Subcutaneous adipose tissue (tissue), 4 donors: ENCODE data around the gene CD248. TPM values are rescaled to one million over a fixed set of nuclear protein-coding genes. Genes with fewer than 3 reads are reported as not detected.

ENCODE experiments used
- total RNA-seq, 4 donors: library from RNA; depleted of rRNA; stranded (reverse); fragments of >200 nt; gene quantifications; one replicate each; pipeline ENCODE4 v1.1.0, GENCODE V29; 2016
- TF ChIP-seq, protein P1 (sequence below): fragments of 450-650 bp; IDR thresholded peaks from one replicate; pipeline ENCODE4 v1.5.1; 2016; ENCODE audit warnings: low read depth, mild to moderate bottlenecking, control low read depth, antibody characterized with exemption, moderate library complexity

CD248 gene
- total RNA-seq, 4 donors from 2014 or later = 49.0 to 226 (median 149) TPM

DNA sequence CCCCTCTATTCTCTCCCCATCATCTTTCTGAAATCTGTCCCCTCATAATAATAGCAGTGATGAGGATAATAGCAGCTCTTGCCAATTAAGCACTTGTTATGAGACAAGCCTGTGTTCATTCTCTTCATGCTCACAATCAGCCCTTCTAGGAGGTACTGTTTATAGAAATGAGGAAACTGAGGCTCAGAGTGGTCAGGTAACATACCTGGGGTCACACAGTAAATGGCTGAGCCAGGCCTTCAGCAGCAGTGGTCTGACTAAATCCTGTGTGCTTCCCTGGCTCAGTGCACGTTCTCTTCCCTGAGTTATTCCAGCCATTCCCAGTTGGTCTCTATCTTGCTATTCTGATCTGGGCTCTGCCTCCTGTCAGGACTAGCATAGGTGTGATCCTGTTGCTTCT lies 42.6 kb downstream of the CD248 start:
- TF ChIP-seq, protein P1, sequence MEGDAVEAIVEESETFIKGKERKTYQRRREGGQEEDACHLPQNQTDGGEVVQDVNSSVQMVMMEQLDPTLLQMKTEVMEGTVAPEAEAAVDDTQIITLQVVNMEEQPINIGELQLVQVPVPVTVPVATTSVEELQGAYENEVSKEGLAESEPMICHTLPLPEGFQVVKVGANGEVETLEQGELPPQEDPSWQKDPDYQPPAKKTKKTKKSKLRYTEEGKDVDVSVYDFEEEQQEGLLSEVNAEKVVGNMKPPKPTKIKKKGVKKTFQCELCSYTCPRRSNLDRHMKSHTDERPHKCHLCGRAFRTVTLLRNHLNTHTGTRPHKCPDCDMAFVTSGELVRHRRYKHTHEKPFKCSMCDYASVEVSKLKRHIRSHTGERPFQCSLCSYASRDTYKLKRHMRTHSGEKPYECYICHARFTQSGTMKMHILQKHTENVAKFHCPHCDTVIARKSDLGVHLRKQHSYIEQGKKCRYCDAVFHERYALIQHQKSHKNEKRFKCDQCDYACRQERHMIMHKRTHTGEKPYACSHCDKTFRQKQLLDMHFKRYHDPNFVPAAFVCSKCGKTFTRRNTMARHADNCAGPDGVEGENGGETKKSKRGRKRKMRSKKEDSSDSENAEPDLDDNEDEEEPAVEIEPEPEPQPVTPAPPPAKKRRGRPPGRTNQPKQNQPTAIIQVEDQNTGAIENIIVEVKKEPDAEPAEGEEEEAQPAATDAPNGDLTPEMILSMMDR = no peak

DNA sequence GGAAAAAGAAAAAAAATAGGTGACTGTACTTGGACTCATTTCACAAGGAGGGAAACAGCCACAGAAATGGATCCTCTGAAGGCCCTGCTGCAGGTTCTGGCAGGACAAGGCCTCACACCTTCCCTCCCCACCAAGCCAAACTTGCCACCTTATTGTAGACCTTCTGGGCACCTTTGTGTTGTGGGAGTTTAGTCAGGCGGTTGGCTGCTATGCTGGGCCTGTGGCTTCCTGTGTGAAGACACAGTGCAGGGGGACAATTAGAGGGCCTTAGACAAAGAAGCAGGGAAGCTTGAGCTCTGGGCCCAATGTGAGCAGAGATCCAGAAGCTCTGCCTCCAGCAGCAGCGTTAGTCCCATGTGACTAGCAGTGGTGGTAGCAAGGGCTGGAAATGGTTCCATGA lies 44.2 kb downstream of the CD248 start:
- TF ChIP-seq, protein P1 = no peak

GRCh38 chr11:66271816-66272215 lies 45.0 kb downstream of the CD248 start:
- TF ChIP-seq, protein P1 = no peak

DNA sequence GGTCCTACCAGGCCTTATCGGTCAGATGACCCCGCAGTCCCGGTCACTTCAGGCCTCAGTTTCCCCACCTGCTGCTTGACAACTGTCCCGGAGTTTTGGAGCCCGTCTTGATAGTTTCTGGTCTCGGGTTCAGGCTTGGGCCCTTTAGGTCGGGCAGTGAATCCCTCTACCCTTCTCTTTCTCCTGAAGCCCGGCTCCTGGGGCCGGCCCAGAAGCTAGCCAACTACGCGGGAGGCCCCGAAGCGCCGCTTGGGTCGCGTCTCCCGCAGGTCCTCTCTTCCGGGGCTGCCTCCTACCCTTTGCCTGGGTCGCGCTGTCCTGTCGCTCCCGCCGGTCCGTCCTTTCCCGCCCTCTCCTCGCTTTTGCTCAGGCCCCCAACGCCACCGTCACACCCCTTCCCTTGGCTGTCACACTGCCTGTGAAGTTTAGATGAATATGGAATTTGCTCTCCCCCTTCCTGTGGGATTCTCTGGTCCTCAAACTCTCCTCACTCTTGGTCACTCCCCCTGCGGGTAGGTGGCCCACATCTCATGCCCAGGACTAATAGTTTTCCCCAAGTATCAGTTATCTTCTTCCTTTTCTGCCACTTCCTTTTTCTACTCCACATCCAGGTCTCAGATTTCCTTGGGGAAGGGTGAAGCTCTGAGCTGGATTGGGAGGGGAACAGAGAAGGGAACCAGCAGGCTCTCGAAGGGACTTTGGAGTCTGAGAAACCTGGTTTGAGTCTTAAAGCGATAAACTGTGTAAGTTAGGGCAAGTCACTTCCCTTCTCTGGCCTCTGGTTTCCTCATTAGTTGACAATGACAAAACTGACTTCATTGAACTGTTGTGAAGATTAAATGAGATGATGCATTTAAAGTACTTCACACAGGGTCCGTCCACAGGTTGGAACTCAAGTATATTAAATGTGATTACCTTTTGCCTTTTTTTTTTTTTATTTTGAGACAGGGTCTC lies 47.6 kb downstream of the CD248 start:
- TF ChIP-seq, protein P1 = no peak

- TF ChIP-seq, protein P1 = no peak
These were observed 48.4 kb downstream of the CD248 start, which contains the start of gene RAB1B for GRCh38 chr11:66268244-66268951. TSS of gene RAB1B (plus strand) at chr11:66268639. CDS start at chr11:66268680, 41 bp downstream.

DNA sequence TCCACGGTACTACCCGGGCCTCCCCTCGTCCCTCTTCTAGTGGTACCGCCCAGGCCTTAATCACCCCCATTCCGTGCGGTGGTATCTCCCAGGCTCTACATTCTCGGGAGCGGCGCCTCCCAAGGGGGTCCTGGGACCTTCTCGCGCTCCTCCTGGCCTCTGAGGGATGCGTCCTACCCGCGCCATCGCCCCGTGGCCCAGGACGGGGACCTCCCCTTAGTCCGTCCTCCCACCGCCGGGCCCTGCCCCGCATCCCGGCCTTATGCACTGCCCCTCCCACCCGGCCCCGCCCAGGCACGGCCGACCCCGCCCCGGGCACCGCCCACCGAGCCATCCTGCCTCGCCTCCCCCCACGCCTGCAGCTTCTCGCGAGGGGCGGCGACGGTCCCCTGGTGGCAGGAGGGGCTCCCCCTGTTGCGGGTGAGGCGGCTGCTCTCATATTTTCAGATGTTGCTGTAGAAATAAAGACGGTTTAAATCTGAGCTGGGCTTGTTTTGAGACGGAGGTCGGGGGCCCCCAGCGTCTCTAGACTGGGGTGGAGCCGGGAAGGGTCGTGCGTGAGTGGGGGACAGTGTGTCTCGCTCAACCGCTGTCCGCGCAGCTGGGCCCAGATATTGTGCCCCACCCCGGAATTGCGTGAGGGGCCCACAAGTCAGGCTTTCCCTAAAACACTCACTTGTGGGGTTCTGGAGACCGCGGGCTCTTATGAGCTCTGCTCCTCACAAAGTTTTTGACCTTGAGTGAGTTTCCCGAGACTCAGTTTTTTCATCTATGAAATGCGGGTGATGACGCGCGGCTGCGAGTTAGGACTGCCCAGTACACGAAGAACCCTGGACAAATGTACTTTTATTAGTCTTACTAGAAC lies 49.2 kb downstream of the CD248 start:
- TF ChIP-seq, protein P1 = no peak
